ENCODE measurements around the gene MYOM1. TPM values are rescaled to one million over a fixed set of nuclear protein-coding genes. Genes with fewer than 3 reads are reported as not detected.
"Not testable (repeated sequence)": the region's sequence is repeated elsewhere in the genome, so short reads cannot be mapped to it uniquely, and the experiment has no call there.

MYOM1 gene
- total RNA-seq, 1 donor from 2014 or later = 70.2 TPM

- peak; percentile 29 for DNase-seq
These were observed 29.0 kb upstream of the MYOM1 start for GRCh38 chr18:3248658-3249359.

DNA sequence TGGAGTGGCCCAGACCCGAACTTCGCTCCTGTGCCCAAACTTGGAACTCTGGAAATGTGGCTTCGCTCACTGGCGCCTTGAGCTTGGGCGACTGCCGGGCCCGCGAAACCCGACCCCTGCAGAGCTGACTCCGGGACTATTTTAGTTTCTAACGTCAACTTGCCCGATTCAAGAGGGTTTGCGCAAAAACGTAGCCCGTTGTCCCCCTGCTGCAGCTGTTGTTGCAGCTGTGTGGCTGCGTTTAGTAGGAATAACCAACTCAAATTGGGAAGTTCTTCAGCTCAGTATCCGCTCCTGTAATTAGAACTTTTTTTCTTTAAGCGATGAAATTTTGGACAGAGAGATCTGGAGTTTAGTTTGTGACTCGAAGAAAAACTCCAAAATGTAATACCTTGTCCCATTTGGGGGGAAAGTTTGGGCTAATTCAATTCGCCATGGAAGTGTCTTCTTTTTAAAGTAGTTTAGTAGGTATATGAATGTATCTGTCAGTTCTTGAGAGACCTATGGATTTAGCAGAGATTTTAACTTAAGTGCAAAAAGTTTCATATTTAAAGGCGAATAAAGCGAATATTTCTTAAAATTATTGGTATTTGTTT, 28.4 kb upstream of the MYOM1 start:
- peak; percentile 55 for DNase-seq

DNA sequence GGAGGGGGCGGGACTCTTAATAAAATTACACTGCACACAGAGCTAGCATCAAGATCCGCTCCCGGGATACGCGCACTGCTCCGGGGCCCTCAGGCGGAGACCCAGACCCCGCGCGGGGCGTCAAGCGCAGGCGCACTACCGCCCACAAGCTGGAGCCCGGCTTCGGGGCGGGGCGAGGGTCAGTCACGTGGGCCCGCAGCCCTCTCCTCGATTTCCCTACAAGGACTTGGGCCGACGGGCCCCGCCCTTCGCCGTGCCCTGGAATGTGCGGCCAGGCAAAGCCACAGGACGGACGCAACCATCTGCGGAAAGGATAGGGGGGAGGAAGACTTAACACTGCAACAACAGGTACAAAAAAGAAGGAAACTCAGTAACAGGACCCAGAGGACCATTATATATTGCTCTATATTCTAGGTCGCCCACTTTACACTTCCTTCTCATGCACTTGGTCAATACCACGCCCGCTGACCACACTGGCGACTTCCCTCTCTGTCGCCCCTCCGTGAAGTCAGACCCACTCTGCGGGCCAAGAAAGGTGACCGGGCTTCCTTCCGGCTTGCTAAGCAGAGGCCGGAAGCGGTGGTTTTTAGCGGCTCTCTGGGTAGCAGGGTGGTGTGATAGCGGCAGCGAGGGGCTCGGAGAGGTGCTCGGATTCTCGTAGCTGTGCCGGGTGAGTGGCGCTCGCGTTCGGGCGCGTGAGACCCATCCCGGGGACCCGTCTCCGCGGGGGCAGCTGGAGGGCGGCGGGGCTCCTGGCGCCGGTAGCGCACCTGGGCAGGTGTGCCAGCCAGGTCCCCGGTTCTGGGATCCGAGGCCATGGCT, 27.7 kb upstream of the MYOM1 start, which contains the start of gene MYL12A:
MYL12A (plus strand) TSS at position 562 of the 822 bp plus-strand sequence. CDS start 5,447 bp downstream, outside the sequence.
- DNase-seq = peak; percentile 97

DNA sequence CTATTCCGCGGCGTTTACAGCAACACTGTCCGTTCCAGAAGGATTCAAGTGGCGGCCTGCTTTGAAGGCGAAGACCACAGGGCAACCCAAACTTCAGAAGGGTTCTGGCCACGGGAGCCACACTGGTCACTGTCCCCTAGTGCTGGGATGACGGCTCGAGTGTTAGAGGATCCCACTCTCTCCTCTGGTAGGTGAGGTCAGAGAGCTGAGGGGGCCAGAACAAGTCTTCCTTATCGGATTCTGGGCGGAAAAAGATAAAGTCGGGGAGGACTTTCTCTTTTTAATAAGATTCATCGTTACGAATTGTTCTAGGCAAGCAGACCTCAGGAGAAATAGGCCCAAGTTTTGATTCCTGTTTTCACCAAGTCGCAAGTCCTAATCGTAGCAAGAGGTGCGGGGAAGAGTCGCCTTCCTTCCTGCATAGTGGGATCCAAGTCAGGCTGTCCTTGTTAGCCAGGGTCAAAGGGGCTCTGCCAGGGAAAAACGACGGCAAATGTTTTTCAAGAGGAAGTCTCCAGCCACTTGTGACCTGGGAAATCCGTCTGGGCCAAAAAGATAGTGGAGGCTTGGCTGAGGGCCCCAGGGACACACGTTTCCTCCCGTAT, 27.0 kb upstream of the MYOM1 start:
- peak; percentile 70 for DNase-seq

GRCh38 chr18:3245853-3246634, 26.3 kb upstream of the MYOM1 start:
- DNase-seq = peak; percentile 88

GRCh38 chr18:3245185-3245564, 25.4 kb upstream of the MYOM1 start:
- no peak for DNase-seq

DNA sequence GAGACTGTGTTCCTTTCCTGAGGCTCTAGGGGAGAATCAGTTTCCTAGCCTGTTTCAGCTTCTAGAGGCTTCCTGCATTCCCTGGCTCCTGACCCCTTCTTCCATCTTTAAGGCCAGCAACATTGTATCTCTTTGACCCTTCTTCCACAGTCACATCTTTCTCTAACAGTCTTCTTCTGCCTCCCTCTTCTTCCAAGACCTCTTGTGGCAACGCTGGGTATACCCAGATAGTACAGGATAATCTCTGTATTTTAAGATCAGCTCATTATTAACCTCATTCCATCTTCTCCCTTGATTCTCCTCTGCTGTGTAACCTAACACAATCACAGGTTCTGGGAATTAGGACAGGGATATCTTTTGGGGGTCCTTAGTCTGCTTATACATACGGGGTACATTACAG, 19.0 kb upstream of the MYOM1 start:
- DNase-seq = no peak

DNA sequence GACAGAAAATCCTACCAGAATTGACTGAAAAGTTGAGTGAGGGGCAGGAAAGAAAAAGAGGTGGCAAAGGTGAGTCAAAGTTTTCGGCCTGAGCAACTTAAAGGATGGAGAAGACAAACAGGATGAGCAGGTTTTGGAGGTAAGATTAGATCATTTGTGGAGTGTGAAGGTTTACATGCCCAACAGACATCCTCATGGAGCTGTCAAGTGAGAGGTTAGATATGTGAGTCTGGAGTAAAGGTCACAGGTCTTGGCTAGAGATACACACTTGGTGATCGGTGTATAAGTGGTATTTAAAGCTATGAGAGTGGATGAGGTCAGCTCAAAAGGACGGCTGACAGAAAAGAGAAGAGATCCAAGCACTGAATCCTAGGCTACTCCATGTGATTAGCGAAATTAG, 16.7 kb upstream of the MYOM1 start:
- DNase-seq = no peak

DNA sequence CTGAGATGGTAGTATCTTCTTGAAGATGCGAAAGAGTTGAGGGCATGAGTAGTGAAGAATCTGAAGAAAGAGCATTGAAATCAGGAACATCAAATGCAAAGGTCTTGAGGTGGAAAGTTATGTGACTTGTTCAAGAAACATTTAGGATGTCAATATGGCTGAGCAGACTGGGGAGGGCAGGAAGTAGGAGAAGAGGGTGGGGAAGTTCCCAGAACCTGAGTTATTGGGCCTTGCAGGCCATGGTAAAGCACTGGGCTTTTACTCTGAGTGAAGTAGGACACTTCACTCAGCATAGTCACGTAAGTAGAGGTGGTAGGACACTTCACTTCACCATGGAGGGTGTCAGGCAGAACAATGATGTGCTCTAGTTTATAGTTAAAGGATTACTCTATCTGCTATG, 16.1 kb upstream of the MYOM1 start:
- DNase-seq = no peak

DNA sequence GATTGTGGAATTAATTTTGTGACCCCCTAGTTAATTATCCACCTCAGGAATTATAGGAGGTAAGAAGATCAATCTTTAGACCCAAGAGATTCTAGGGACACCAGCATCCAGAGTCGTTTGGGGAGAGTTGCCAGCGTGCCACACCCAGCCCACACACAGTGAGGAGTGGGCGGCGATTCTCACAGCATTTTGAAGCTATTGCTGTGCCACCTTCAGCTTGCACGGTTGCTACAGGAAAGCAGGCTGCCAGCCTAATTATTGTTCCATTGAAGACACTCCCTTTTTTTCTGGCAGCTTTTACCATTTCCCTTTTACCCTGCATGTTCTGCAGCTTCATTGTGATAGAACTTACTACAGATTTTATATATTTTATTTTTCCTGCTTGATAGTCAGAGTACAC, 14.7 kb upstream of the MYOM1 start:
- no peak for DNase-seq

DNA sequence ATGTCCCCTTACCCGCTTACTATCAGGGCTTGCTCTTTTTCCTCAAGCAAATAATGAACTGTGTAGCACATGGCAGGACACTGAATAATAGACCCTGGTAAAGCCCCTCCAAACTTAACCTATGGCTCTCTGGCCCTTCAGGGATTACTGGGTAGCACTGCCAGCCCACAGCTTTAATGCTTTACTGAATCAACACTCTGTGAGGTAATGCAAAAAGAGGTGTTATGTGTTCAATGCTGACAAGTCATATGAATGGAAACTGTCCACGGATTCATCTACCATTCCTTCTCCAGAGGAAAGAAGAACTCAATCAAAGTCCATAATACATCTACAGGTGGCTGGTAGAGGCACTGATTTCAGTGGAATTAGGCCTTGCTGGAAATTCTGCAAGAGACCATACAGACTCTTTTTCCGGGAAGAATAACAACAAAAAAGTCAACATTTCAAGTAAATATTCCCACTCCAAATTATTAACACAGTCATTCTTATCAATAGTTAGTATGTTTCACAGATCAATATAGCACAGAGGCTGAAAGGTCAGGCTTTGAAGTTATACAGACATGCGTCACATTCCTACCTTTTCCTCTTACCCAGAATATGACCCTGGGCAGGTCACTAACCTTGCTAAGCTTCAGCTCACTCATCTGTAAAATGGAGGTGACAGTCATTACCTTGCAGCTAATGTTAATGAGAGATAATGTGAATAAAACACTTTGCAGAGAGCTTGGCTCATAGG, 13.8 kb upstream of the MYOM1 start:
- no peak for DNase-seq

DNA sequence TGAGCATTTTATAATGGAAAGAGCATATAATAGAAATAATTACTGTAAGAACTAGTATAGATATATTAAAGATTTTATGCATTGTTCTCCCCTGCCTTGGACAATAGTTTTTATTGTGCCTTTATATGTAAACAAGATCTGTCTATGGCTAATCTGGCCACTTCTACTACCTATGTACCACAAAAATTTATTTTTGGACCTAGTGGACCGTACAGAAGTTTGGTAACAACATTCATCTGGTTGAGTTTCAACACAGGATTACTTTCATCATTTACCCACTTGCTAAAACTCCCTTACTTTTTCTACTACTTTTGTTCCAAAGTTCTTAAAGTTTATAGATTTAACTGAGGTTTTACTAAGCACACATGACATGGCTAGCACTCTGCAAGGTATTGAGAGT, 13.2 kb upstream of the MYOM1 start:
- DNase-seq = no peak

- DNase-seq = no peak
These were observed 10.9 kb upstream of the MYOM1 start for GRCh38 chr18:3230401-3231334.

GRCh38 chr18:3226048-3226447, 6.3 kb upstream of the MYOM1 start:
- no peak for DNase-seq

DNA sequence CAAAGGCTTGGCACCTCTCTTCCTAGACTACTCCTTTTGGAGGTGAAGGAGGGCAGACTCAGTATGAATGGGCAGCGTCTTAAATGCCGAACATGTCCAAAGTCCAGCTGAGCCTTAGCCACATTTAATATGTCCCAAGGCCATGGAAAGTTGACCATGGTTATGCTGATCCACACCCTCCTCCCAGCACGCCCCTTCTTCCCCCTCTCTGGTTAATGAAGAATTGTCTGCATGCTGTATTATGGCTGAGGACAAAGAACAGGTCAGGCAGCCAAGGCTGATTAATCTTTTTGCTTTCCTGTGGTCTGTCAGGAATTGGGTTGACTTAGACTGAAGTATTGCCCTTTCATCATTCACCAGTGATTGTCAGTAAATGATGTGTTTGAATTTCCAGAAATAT, 5.8 kb upstream of the MYOM1 start:
- DNase-seq = no peak

DNA sequence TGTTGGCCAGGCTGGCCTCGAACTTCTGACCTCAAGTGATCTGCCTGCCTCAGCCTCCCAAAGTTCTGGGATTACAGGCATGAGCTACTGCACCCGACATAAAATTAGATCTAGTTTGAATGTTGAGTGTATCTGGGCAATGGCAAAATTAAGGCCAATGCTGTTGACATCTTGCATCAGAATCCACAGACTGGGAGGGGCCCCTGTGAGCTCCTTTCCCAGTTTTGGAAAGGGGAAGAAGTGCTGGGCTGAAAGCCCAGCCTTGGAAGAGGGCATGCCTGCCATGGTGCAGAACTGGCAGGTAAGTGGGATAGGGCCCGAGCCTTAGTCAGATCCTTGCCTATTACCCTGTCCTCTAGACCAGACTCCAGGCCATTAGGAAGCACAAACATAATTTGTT, 4.5 kb upstream of the MYOM1 start:
- no peak for DNase-seq

- no peak for DNase-seq
These were observed 3.6 kb upstream of the MYOM1 start for GRCh38 chr18:3223356-3223755.

- no peak for DNase-seq
These were observed 1.7 kb upstream of the MYOM1 start for GRCh38 chr18:3221496-3221895.

- DNase-seq = not testable (repeated sequence)
These were observed 1.1 kb upstream of the MYOM1 start for GRCh38 chr18:3220868-3221267.

DNA sequence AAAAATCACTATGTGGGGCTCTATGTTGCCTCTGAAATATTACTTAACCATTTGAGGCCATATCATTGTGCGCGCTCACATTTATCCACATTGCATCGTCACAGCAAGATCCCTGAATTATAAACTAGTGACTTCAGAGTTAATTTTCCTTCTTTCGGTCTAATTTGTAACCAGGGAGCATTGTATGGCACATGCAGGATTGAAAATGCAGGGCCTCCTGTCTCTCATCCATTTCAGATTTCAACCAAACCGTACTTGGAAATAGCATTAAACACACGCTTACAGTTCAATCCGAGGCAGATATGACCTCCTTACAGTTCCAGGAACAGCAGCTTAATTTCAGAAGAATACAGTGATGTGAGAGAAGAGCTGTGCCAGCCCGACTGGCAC, 532 bp downstream of the MYOM1 start:
- no peak for DNase-seq
